SJCRH30 (cell line): ENCODE data around the gene ALPI. TPM values are rescaled to one million over a fixed set of nuclear protein-coding genes. Genes with fewer than 3 reads are reported as not detected.

ENCODE experiments used
- DNase-seq, 2 experiments: peaks; one replicate each; pipeline ENCODE4 v3.0.0-alpha.2; 2015 to 2020
- H3K27ac ChIP-seq: fragments of 250-450 bp; sonication (Bioruptor Pico); 2 replicates; pipeline ENCODE4 v1.5.1; 2020; ENCODE audit warnings: mild to moderate bottlenecking, moderate library complexity
- H3K27me3 ChIP-seq: fragments of 250-450 bp; sonication (Bioruptor Pico); 2 replicates; pipeline ENCODE4 v1.5.1; 2020; ENCODE audit warnings: mild to moderate bottlenecking, moderate library complexity
- H3K36me3 ChIP-seq: fragments of 250-450 bp; sonication (Bioruptor Pico); 2 replicates; pipeline ENCODE4 v1.5.1; 2020; ENCODE audit warnings: mild to moderate bottlenecking, moderate library complexity
- H3K4me1 ChIP-seq: fragments of 250-450 bp; sonication (Bioruptor Pico); 2 replicates; pipeline ENCODE4 v1.5.1; 2020; ENCODE audit warnings: mild to moderate bottlenecking, moderate library complexity
- H3K4me3 ChIP-seq: fragments of 250-450 bp; sonication (Bioruptor Pico); 2 replicates; pipeline ENCODE4 v1.5.1; 2020; ENCODE audit warnings: mild to moderate bottlenecking, moderate library complexity
- H3K9me3 ChIP-seq: fragments of 250-450 bp; sonication (Bioruptor Pico); replicated peaks from 2 replicates; pipeline ENCODE4 v1.5.1; 2020; ENCODE audit warnings: mild to moderate bottlenecking, moderate library complexity
- total RNA-seq: library from RNA; depleted of rRNA; stranded (reverse); fragments of >200 nt; shearing (Covaris generic); gene quantifications from 2 replicates; pipeline ENCODE4 v1.2.3, GENCODE V29; 2014

The ALPI gene
- total RNA-seq, 1 experiment from 2014 or later, result not detected

GRCh38 chr2:232458661-232459418 lies 2.9 kb downstream of the ALPI start:
- H3K27ac ChIP-seq, result no peak overlapping the region
- H3K36me3 ChIP-seq, result no peaks in the 10 kb centered on the region
- H3K27me3 ChIP-seq, result peaks cover 4% of the 10 kb centered on the region; the same call in 1 of the 2 replicates
- no peak overlapping the region for H3K4me3 ChIP-seq
- H3K4me1 ChIP-seq, result no peaks in the 10 kb centered on the region
- no peak for DNase-seq
- no peaks in the 10 kb centered on the region for H3K9me3 ChIP-seq

GRCh38 chr2:232459419-232460035 lies 3.6 kb downstream of the ALPI start:
- Histone ChIP-seq H3K36me3 (no peaks in the 10 kb centered on the region), H3K27ac (no peak overlapping the region), H3K9me3 (no peaks in the 10 kb centered on the region), H3K27me3 (peaks cover 4% of the 10 kb centered on the region; the same call in 1 of the 2 replicates), H3K4me3 (no peak overlapping the region), H3K4me1 (no peaks in the 10 kb centered on the region)
- DNase-seq, result no peak

GRCh38 chr2:232460171-232460570 lies 4.2 kb downstream of the ALPI start:
- Histone ChIP-seq H3K27ac (no peak overlapping the region), H3K9me3 (no peaks in the 10 kb centered on the region), H3K4me3 (no peak overlapping the region), H3K27me3 (peaks cover 4% of the 10 kb centered on the region; the same call in 1 of the 2 replicates), H3K36me3 (no peaks in the 10 kb centered on the region), H3K4me1 (no peaks in the 10 kb centered on the region)
- DNase-seq, result no peak

GRCh38 chr2:232463701-232464543 lies 8.0 kb downstream of the ALPI start:
- Histone ChIP-seq H3K36me3 (no peaks in the 10 kb centered on the region), H3K9me3 (no peaks in the 10 kb centered on the region), H3K27me3 (no peaks in the 10 kb centered on the region), H3K4me1 (no peaks in the 10 kb centered on the region), H3K27ac (no peak overlapping the region), H3K4me3 (no peak overlapping the region)
- DNase-seq, result no peak

GRCh38 chr2:232464544-232464885 lies 8.6 kb downstream of the ALPI start:
- no peak for DNase-seq
- Histone ChIP-seq H3K27me3 (no peaks in the 10 kb centered on the region), H3K4me3 (no peak overlapping the region), H3K9me3 (no peaks in the 10 kb centered on the region), H3K36me3 (no peaks in the 10 kb centered on the region), H3K4me1 (no peaks in the 10 kb centered on the region), H3K27ac (no peak overlapping the region)

- no peaks in the 10 kb centered on the region for H3K36me3 ChIP-seq
- no peaks in the 10 kb centered on the region for H3K9me3 ChIP-seq
- no peaks in the 10 kb centered on the region for H3K27me3 ChIP-seq
- no peaks in the 10 kb centered on the region for H3K4me1 ChIP-seq
- DNase-seq, result no peak
- H3K27ac ChIP-seq, result no peak overlapping the region
- no peak overlapping the region for H3K4me3 ChIP-seq
Measured at GRCh38 chr2:232465061-232465460, 9.1 kb downstream of the ALPI start.

GRCh38 chr2:232466221-232466620 lies 10.3 kb downstream of the ALPI start:
- Histone ChIP-seq H3K27me3 (no peaks in the 10 kb centered on the region), H3K4me3 (no peak overlapping the region), H3K9me3 (no peaks in the 10 kb centered on the region), H3K27ac (no peak overlapping the region), H3K36me3 (no peaks in the 10 kb centered on the region), H3K4me1 (no peaks in the 10 kb centered on the region)
- no peak for DNase-seq

GRCh38 chr2:232473467-232473890 lies 17.5 kb downstream of the ALPI start:
- Histone ChIP-seq H3K4me1 (peaks cover 12% of the 10 kb centered on the region), H3K27me3 (peaks cover 19% of the 10 kb centered on the region), H3K4me3 (no peak overlapping the region), H3K9me3 (peaks cover 11% of the 10 kb centered on the region; the same call in 1 of the 2 replicates), H3K27ac (no peak overlapping the region), H3K36me3 (no peaks in the 10 kb centered on the region)
- peak; percentile 92 to 97 for DNase-seq

GRCh38 chr2:232476045-232476444 lies 20.1 kb downstream of the ALPI start:
- H3K4me1 ChIP-seq, result peaks cover 12% of the 10 kb centered on the region
- H3K9me3 ChIP-seq, result peaks cover 11% of the 10 kb centered on the region; the same call in 1 of the 2 replicates
- no peak overlapping the region for H3K4me3 ChIP-seq
- no peak for DNase-seq
- no peak overlapping the region for H3K27ac ChIP-seq
- H3K36me3 ChIP-seq, result no peaks in the 10 kb centered on the region
- peaks cover 32% of the 10 kb centered on the region for H3K27me3 ChIP-seq

GRCh38 chr2:232476791-232477190 lies 20.8 kb downstream of the ALPI start:
- H3K4me1 ChIP-seq, result peaks cover 12% of the 10 kb centered on the region
- no peak overlapping the region for H3K27ac ChIP-seq
- H3K36me3 ChIP-seq, result no peaks in the 10 kb centered on the region
- DNase-seq, result no peak
- peaks cover 32% of the 10 kb centered on the region for H3K27me3 ChIP-seq
- peaks cover 10% of the 10 kb centered on the region; the same call in 1 of the 2 replicates for H3K9me3 ChIP-seq
- H3K4me3 ChIP-seq, result no peak overlapping the region

GRCh38 chr2:232477751-232478510 lies 22.0 kb downstream of the ALPI start:
- Histone ChIP-seq H3K4me1 (peaks cover 11% of the 10 kb centered on the region), H3K4me3 (no peak overlapping the region), H3K27me3 (peaks cover 32% of the 10 kb centered on the region), H3K27ac (no peak overlapping the region), H3K9me3 (no peaks in the 10 kb centered on the region), H3K36me3 (no peaks in the 10 kb centered on the region)
- no peak for DNase-seq

GRCh38 chr2:232478571-232479340 lies 22.8 kb downstream of the ALPI start:
- peaks cover 2% of the 10 kb centered on the region; the same call in 1 of the 2 replicates for H3K4me1 ChIP-seq
- no peak overlapping the region for H3K27ac ChIP-seq
- H3K9me3 ChIP-seq, result no peaks in the 10 kb centered on the region
- H3K4me3 ChIP-seq, result no peak overlapping the region
- DNase-seq, result no peak
- peaks cover 32% of the 10 kb centered on the region for H3K27me3 ChIP-seq
- H3K36me3 ChIP-seq, result no peaks in the 10 kb centered on the region

- DNase-seq, result no peak
Measured at GRCh38 chr2:232479341-232480200, 23.6 kb downstream of the ALPI start.

More at GRCh38 chr2:232479341-232480200, 23.6 kb downstream of the ALPI start:
- Histone ChIP-seq H3K27ac (no peak overlapping the region), H3K4me1 (no peaks in the 10 kb centered on the region), H3K4me3 (no peak overlapping the region), H3K27me3 (peaks cover 32% of the 10 kb centered on the region), H3K9me3 (no peaks in the 10 kb centered on the region), H3K36me3 (no peaks in the 10 kb centered on the region)
